HEK293 (cell line): ENCODE measurements around the gene REPS2.

Source experiments
- CTCF ChIA-PET: fragments of 350-600 bp; formaldehyde crosslinking; extraction: SDS; loops from one replicate; lab custom pipeline; 2021; ENCODE audit warnings: antibody characterized with exemption; lab: Yijun Ruan, JAX
- POLR2A ChIA-PET: fragments of 300-600 bp; formaldehyde crosslinking; extraction: SDS; loops from one replicate; lab custom pipeline; 2020; ENCODE audit warnings: antibody characterized with exemption, inconsistent platforms; lab: Yijun Ruan, JAX
- H3K27ac ChIP-seq: fragments of 200-500 bp; sonication (Bioruptor generic); 2 replicates; pipeline ENCODE4 v1.5.1; 2014; ENCODE audit warnings: low read depth, low read length, control low read depth, inconsistent platforms; ENCODE audit errors: extremely low read depth
- H3K36me3 ChIP-seq, 2 experiments: fragments of 200-500 bp in 1 of 2; sonication (Bioruptor generic) in 1 of 2; 1 replicate in 1 of 2; 2 replicates in 1 of 2; pipeline ENCODE4 v1.5.1; 2014 to 2017; ENCODE audit warnings: inconsistent platforms in 2 of 2, low read length in 2 of 2; ENCODE audit not compliant: control insufficient read depth in 2 of 2, insufficient read depth in 1 of 2
- H3K4me1 ChIP-seq: fragments of 200-500 bp; sonication (Bioruptor generic); 2 replicates; pipeline ENCODE4 v1.5.1; 2014; ENCODE audit warnings: mild to moderate bottlenecking, low read length, inconsistent platforms; ENCODE audit not compliant: control insufficient read depth, insufficient read depth
- H3K4me3 ChIP-seq: 2 replicates; pipeline ENCODE4 v1.5.1; 2011; ENCODE audit warnings: low read depth, mild to moderate bottlenecking, control low read depth, low read length, moderate library complexity
- H3K9me3 ChIP-seq: fragments of 200-500 bp; sonication (Bioruptor generic); 2 replicates; pipeline ENCODE4 v1.5.1; 2014; ENCODE audit warnings: low read depth, low read length, inconsistent platforms; ENCODE audit not compliant: control insufficient read depth, insufficient read depth
- BCL11A ChIP-seq: fragments of 450-650 bp; formaldehyde crosslinking; IDR thresholded peaks from 2 replicates; pipeline ENCODE4 v1.5.1; 2016; ENCODE audit warnings: low read depth, missing biosample characterization, missing genetic modification characterization
- IKZF3 ChIP-seq: fragments of 450-650 bp; IDR thresholded peaks from 2 replicates; pipeline ENCODE4 v1.5.0; 2018; ENCODE audit warnings: missing biosample characterization, mild to moderate bottlenecking, missing genetic modification characterization, moderate library complexity
- SCRT1 ChIP-seq: fragments of 450-650 bp; formaldehyde crosslinking; IDR thresholded peaks from 2 replicates; pipeline ENCODE4 v1.5.1; 2016; ENCODE audit warnings: missing biosample characterization, missing genetic modification characterization, borderline replicate concordance
- ZBTB17 ChIP-seq: fragments of 450-650 bp; formaldehyde crosslinking; IDR thresholded peaks from 2 replicates; pipeline ENCODE4 v1.5.1; 2016; ENCODE audit warnings: missing biosample characterization, missing genetic modification characterization
- ZNF174 ChIP-seq: fragments of 450-650 bp; formaldehyde crosslinking; IDR thresholded peaks from 2 replicates; pipeline ENCODE4 v1.5.0; 2017; ENCODE audit warnings: missing biosample characterization, mild to moderate bottlenecking, missing genetic modification characterization
- ZNF18 ChIP-seq: fragments of 450-650 bp; formaldehyde crosslinking; IDR thresholded peaks from 2 replicates; pipeline ENCODE4 v1.5.1; 2016; ENCODE audit warnings: missing biosample characterization, missing genetic modification characterization
- ZNF311 ChIP-seq: fragments of 450-650 bp; formaldehyde crosslinking; IDR thresholded peaks from 2 replicates; pipeline ENCODE4 v1.5.1; 2017; ENCODE audit warnings: missing biosample characterization, missing genetic modification characterization, borderline replicate concordance
- ZNF423 ChIP-seq: fragments of 450-650 bp; formaldehyde crosslinking; IDR thresholded peaks from 2 replicates; pipeline ENCODE4 v1.5.1; 2016; ENCODE audit warnings: missing biosample characterization, missing genetic modification characterization
- ZNF518A ChIP-seq: fragments of 450-650 bp; formaldehyde crosslinking; conservative IDR thresholded peaks from 2 replicates; pipeline ENCODE4 v1.5.1; 2016; ENCODE audit warnings: low read depth, missing biosample characterization, missing genetic modification characterization
- ZNF843 ChIP-seq: fragments of 450-650 bp; formaldehyde crosslinking; IDR thresholded peaks from 2 replicates; pipeline ENCODE4 v1.5.1; 2016; ENCODE audit warnings: missing biosample characterization, missing genetic modification characterization
- TF ChIP-seq, protein P1 (sequence below): fragments of 450-650 bp; formaldehyde crosslinking; IDR thresholded peaks from 2 replicates; pipeline ENCODE4 v1.5.1; 2016; ENCODE audit warnings: missing biosample characterization, missing genetic modification characterization
- TF ChIP-seq, protein P2 (sequence below): fragments of 450-650 bp; formaldehyde crosslinking; IDR thresholded peaks from 2 replicates; pipeline ENCODE4 v1.5.1; 2017; ENCODE audit warnings: missing biosample characterization, mild to moderate bottlenecking, missing genetic modification characterization, moderate library complexity
- TF ChIP-seq, protein P3 (sequence below): fragments of 450-650 bp; formaldehyde crosslinking; IDR thresholded peaks from 2 replicates; pipeline ENCODE4 v1.5.1; 2016; ENCODE audit warnings: missing biosample characterization, missing genetic modification characterization, borderline replicate concordance
- TF ChIP-seq, protein P4 (sequence below): fragments of 450-650 bp; formaldehyde crosslinking; IDR thresholded peaks from 2 replicates; pipeline ENCODE4; 2016; ENCODE audit warnings: missing biosample characterization, missing genetic modification characterization

REPS2 gene

GRCh38 chrX:16981209-16981608 lies 34.8 kb downstream of the REPS2 start:
- CTCF ChIA-PET: no interaction called here
- Histone ChIP-seq H3K9me3 (no peaks in the 10 kb centered on the region), H3K36me3 (no peaks in the 10 kb centered on the region), H3K4me3 (no peak overlapping the region), H3K27ac (no peak overlapping the region), H3K4me1 (no peaks in the 10 kb centered on the region)
- TF ChIP-seq ZNF423 (tag by site-specific recombination): no peak
- TF ChIP-seq, protein P1, sequence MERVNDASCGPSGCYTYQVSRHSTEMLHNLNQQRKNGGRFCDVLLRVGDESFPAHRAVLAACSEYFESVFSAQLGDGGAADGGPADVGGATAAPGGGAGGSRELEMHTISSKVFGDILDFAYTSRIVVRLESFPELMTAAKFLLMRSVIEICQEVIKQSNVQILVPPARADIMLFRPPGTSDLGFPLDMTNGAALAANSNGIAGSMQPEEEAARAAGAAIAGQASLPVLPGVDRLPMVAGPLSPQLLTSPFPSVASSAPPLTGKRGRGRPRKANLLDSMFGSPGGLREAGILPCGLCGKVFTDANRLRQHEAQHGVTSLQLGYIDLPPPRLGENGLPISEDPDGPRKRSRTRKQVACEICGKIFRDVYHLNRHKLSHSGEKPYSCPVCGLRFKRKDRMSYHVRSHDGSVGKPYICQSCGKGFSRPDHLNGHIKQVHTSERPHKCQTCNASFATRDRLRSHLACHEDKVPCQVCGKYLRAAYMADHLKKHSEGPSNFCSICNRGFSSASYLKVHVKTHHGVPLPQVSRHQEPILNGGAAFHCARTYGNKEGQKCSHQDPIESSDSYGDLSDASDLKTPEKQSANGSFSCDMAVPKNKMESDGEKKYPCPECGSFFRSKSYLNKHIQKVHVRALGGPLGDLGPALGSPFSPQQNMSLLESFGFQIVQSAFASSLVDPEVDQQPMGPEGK (tag by site-specific recombination): no peak
- no peak for TF ChIP-seq ZNF18
- TF ChIP-seq, protein P2, sequence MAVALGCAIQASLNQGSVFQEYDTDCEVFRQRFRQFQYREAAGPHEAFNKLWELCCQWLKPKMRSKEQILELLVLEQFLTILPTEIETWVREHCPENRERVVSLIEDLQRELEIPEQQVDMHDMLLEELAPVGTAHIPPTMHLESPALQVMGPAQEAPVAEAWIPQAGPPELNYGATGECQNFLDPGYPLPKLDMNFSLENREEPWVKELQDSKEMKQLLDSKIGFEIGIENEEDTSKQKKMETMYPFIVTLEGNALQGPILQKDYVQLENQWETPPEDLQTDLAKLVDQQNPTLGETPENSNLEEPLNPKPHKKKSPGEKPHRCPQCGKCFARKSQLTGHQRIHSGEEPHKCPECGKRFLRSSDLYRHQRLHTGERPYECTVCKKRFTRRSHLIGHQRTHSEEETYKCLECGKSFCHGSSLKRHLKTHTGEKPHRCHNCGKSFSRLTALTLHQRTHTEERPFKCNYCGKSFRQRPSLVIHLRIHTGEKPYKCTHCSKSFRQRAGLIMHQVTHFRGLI (tag by site-specific recombination): no peak
- no peak for TF ChIP-seq SCRT1 (tag by site-specific recombination)
- TF ChIP-seq, protein P3, sequence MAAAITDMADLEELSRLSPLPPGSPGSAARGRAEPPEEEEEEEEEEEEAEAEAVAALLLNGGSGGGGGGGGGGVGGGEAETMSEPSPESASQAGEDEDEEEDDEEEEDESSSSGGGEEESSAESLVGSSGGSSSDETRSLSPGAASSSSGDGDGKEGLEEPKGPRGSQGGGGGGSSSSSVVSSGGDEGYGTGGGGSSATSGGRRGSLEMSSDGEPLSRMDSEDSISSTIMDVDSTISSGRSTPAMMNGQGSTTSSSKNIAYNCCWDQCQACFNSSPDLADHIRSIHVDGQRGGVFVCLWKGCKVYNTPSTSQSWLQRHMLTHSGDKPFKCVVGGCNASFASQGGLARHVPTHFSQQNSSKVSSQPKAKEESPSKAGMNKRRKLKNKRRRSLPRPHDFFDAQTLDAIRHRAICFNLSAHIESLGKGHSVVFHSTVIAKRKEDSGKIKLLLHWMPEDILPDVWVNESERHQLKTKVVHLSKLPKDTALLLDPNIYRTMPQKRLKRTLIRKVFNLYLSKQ: no peak
- TF ChIP-seq ZNF174: no peak
- no peak for TF ChIP-seq IKZF3 (tag by site-specific recombination)
- TF ChIP-seq, protein P4, sequence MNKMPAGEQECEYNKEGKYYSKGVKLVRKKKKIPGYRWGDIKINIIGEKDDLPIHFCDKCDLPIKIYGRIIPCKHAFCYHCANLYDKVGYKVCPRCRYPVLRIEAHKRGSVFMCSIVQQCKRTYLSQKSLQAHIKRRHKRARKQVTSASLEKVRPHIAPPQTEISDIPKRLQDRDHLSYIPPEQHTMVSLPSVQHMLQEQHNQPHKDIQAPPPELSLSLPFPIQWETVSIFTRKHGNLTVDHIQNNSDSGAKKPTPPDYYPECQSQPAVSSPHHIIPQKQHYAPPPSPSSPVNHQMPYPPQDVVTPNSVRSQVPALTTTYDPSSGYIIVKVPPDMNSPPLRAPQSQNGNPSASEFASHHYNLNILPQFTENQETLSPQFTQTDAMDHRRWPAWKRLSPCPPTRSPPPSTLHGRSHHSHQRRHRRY (tag by site-specific recombination): no peak
- TF ChIP-seq ZBTB17 (tag by site-specific recombination): no peak
- TF ChIP-seq ZNF518A (tag by site-specific recombination): no peak
- no peak for TF ChIP-seq ZNF311 (tag by site-specific recombination)
- TF ChIP-seq ZNF843: no peak
- no peak for TF ChIP-seq BCL11A (tag by site-specific recombination)
- POLR2A ChIA-PET: no interaction called here
